Measurements from ENCODE around the gene DAB1. TPM values are rescaled to one million over a fixed set of nuclear protein-coding genes. Genes with fewer than 3 reads are reported as not detected.

DAB1 gene
- total RNA-seq, 2 experiments from 2014 or later = 1.2 to 2.1 TPM

DNA sequence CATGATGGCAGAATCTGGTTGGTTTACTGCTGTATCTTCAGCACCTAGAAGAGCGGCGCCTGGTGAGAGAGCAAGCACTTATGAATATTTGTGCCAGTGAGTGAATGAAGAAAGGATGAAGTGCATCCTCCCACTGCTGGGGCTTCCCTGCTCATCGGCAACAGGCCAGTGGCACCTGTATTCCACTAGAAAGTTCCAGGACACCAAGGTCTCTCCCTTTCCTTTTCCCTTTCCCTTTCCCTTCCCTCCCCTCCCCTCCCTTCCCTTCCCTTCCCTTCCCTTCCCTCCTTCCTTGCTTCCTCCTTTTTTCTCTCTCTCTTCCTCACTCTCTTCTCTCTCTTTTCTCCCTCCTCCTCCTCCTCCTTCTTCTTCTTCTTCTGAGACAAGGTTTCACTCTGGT is 86.2 kb downstream of the DAB1 start:
- no peaks in the 10 kb centered on the region for H3K27me3 Mint-ChIP-seq
- DNase-seq = no peak
- ChIA-PET POLR2A (no interaction called here), CTCF (no interaction called here)
- H3K27ac Mint-ChIP-seq = no peak overlapping the region
- no peaks in the 10 kb centered on the region for H3K9me3 Mint-ChIP-seq
- no peak overlapping the region for H3K4me3 Mint-ChIP-seq
- no peaks in the 10 kb centered on the region for H3K4me1 Mint-ChIP-seq
- H3K36me3 Mint-ChIP-seq (ENCODE audit: low read depth) = no peaks in the 10 kb centered on the region

DNA sequence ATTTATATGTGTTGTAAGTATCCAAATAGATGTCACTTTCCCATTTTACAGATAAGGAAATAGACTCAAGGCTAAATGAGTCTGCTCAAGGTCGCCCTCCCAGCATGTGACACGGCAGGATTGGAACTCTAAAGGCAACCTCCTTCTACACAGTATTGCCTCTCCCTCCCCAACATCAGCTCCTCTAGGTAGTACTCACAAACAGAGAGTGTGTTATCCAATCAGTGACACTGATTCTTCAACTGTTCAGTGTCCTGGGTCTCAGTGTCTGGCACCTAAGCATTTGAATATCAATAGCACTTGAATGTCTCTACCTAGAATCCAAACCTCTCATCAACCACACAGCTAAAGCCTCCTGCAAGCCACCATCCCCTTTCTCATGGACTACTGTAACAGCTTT is 87.1 kb downstream of the DAB1 start:
- H3K36me3 Mint-ChIP-seq (ENCODE audit: low read depth) = no peaks in the 10 kb centered on the region
- no peak overlapping the region for H3K4me3 Mint-ChIP-seq
- no peaks in the 10 kb centered on the region for H3K27me3 Mint-ChIP-seq
- H3K9me3 Mint-ChIP-seq = no peaks in the 10 kb centered on the region
- ChIA-PET CTCF (no interaction called here), POLR2A (no interaction called here)
- DNase-seq = no peak
- no peaks in the 10 kb centered on the region for H3K4me1 Mint-ChIP-seq
- no peak overlapping the region for H3K27ac Mint-ChIP-seq

DNA sequence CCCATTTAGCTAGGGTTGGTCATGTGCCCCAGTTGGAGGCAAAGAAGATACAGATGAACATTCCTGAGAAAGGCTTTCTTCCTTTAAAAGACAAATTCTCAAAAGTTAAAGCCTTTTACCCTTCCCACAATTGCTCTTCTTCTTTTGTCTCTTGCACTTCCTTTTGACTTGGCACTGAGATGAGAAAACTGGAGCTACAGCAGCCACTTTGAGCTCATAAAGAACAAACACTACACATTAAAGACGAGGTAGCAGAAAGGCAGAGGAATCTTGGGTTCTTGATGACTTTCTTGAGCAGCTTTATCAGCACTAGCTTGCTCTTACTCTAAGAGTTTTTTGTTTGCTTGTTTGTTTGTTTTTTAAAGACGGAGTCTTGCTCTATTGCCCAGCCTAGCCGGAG is 92.2 kb downstream of the DAB1 start:
- H3K4me3 Mint-ChIP-seq = no peak overlapping the region
- H3K36me3 Mint-ChIP-seq (ENCODE audit: low read depth) = no peaks in the 10 kb centered on the region
- H3K9me3 Mint-ChIP-seq = peaks cover 4% of the 10 kb centered on the region
- ChIA-PET CTCF (no interaction called here), POLR2A (no interaction called here)
- no peak overlapping the region for H3K27ac Mint-ChIP-seq
- no peaks in the 10 kb centered on the region for H3K4me1 Mint-ChIP-seq
- no peaks in the 10 kb centered on the region for H3K27me3 Mint-ChIP-seq
- DNase-seq = no peak

DNA sequence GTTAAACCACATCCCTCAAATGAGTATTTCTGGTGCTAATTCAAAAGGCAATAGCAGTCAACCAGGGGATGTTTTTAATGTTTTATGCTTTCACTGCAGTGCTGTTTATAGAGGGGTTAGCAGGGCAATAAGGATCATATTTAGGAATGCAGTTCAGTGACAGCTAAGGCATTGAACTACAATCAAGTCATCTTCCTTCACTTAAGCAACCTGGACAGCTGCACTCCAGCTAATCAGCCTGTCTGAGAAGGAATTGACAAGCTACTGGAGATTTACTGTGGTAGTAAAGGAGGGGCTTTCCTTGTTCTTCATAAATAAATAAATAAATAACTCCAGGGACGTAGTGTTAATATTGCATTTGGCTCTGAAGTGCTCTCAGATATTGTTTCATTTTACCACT is 93.9 kb downstream of the DAB1 start:
- ChIA-PET POLR2A (no interaction called here), CTCF (no interaction called here)
- Mint-ChIP-seq H3K4me1 (no peaks in the 10 kb centered on the region), H3K9me3 (peaks cover 4% of the 10 kb centered on the region), H3K27me3 (no peaks in the 10 kb centered on the region), H3K27ac (no peak overlapping the region), H3K36me3 (ENCODE audit: low read depth) (no peaks in the 10 kb centered on the region), H3K4me3 (no peak overlapping the region)
- DNase-seq = no peak

DNA sequence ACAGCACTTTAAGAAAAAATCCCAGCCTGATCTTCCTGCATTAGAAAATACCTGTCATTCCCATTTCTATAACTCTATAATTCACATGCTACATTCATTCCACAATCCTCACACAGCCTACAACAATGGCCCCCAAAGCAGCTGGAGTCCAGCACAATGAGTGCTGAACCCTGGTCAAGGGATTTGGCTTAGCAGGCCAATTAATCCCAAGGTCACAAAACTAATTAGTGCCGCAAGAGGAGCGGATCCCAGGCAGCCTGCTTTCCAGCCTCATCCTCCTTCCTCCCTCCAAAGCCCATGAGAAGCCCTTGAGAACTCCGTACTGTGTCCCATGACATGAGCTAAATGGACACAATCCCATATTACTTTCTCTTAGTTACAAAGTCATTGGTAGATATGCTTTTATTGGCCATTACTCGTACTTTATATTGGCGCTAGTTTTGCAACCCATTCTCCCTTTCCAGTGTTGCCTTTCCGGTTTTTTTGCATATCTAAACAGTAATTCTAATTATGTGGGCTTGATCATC is 94.8 kb downstream of the DAB1 start:
- Mint-ChIP-seq H3K4me1 (no peaks in the 10 kb centered on the region), H3K9me3 (peaks cover 4% of the 10 kb centered on the region), H3K4me3 (no peak overlapping the region), H3K27me3 (no peaks in the 10 kb centered on the region), H3K27ac (no peak overlapping the region), H3K36me3 (ENCODE audit: low read depth) (no peaks in the 10 kb centered on the region)
- ChIA-PET CTCF (no interaction called here), POLR2A (no interaction called here)
- no peak for DNase-seq

DNA sequence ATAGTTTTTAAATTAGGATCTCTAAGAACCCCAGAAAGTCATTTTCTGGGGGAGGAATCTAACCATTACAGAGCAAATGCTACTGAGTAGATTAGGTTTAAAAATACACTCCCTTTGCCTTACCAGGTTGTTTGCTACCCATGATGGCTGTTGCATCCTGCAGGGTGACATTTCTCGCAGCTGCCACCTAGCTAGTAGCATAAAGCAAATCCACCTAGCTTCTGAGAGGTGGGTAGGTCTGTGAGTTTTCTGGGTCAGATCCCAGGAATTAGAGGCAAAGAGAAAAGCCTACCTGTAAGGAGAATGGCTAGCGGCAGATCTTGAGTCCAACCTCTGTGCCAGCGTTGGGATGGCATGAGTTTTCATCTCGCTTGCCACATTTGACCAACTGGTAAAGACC is 95.9 kb downstream of the DAB1 start:
- Mint-ChIP-seq H3K4me1 (no peaks in the 10 kb centered on the region), H3K27me3 (no peaks in the 10 kb centered on the region), H3K9me3 (peaks cover 4% of the 10 kb centered on the region), H3K36me3 (ENCODE audit: low read depth) (no peaks in the 10 kb centered on the region), H3K27ac (no peak overlapping the region), H3K4me3 (no peak overlapping the region)
- CTCF ChIA-PET = no interaction called here
- POLR2A ChIA-PET = no interaction called here
- DNase-seq = no peak

DNA sequence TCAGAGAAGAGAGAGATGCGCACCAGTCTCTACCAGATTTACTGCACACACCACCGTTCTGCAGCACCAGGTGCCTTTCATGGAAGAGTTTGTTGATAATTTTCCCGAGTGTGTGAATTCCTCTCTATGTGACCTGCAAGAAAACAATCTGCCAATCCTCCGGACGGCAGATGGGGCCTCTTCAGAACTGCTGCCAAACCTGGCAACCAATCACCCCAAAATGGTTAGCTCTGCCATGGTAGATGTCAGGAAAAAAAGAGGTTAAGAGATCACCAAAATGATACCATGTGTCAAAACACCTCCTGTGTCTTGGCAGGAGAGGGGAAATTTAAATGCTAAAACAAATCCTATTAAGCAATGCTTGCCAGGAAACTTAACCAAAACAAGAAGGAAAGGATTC is 96.5 kb downstream of the DAB1 start:
- Mint-ChIP-seq H3K4me1 (no peaks in the 10 kb centered on the region), H3K27ac (no peak overlapping the region), H3K36me3 (ENCODE audit: low read depth) (no peaks in the 10 kb centered on the region), H3K27me3 (no peaks in the 10 kb centered on the region), H3K9me3 (peaks cover 4% of the 10 kb centered on the region), H3K4me3 (no peak overlapping the region)
- no peak for DNase-seq
- CTCF ChIA-PET = no interaction called here
- POLR2A ChIA-PET = interaction anchor here (0.7 kb wide), 1 partner anchor 1890 kb away, joined by 4 read pairs; no protein-coding TSS in a partner anchor

DNA sequence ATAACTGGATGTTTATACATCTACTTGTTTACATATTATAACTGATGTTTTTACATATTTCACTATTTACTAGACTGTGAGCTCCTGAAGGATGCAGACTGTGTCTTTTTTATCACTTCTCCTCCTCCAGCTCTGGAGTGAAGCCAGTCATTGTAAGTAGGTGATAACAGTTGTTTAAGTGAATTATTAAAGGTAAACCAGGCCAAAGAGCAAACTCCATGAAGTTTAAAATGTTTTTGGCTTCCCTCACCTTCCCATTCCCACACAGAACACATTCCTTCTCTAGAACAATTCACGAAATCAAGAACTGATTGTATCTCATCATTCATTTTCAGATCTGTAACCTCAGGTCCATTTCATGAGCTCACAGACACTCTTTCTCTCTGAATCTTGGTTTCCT is 98.3 kb downstream of the DAB1 start:
- Mint-ChIP-seq H3K9me3 (no peaks in the 10 kb centered on the region), H3K36me3 (ENCODE audit: low read depth) (no peaks in the 10 kb centered on the region), H3K27me3 (no peaks in the 10 kb centered on the region), H3K4me3 (no peak overlapping the region), H3K27ac (no peak overlapping the region), H3K4me1 (no peaks in the 10 kb centered on the region)
- no peak for DNase-seq
- CTCF ChIA-PET = interaction anchor here (0.6 kb wide), 1 partner anchor 215 kb away, joined by 3 read pairs; no protein-coding TSS in a partner anchor
- POLR2A ChIA-PET = no interaction called here

DNA sequence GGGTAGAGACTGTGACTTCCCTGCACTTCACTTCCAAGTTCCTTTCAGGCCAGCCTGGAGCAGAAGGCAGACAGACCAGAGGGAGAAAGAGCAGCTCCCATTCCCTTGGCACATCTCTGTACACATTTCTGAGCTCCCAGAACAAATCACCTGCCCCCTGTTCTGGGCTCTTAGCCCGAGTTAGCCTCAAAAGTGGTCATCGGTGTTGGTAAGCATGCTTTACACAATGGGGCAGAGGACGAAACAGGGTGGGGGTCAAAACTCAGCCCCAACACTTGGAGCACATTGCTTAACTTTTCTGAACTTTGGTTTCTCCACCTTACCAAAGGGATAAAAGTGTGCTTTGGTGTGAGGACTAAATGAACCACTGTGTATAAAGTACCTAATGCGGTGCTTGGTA is 98.7 kb downstream of the DAB1 start:
- Mint-ChIP-seq H3K4me3 (no peak overlapping the region), H3K27ac (no peak overlapping the region), H3K27me3 (no peaks in the 10 kb centered on the region), H3K36me3 (ENCODE audit: low read depth) (no peaks in the 10 kb centered on the region), H3K4me1 (no peaks in the 10 kb centered on the region), H3K9me3 (no peaks in the 10 kb centered on the region)
- ChIA-PET CTCF (no interaction called here), POLR2A (no interaction called here)
- DNase-seq = no peak

DNA sequence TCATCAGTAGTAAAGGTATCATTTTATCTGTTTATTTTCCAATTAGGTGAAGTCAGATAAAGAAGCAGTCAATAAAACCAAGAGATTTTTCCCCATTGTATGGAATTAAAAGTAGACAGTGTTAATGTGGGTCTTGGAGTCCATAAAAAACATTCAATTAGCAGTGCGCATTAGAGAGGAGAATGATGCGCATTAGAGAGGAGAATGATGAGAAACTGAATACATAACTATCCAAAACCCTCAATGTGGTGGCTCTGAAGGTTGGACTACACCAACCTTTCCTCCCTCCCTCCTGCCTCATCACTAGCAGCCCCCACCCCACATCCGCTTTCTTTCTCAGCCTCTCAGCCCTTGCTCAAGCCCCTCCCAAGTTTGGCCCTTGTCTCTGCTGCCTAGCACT is 99.5 kb downstream of the DAB1 start:
- Mint-ChIP-seq H3K36me3 (ENCODE audit: low read depth) (no peaks in the 10 kb centered on the region), H3K27me3 (no peaks in the 10 kb centered on the region)
- POLR2A ChIA-PET = no interaction called here

DNA sequence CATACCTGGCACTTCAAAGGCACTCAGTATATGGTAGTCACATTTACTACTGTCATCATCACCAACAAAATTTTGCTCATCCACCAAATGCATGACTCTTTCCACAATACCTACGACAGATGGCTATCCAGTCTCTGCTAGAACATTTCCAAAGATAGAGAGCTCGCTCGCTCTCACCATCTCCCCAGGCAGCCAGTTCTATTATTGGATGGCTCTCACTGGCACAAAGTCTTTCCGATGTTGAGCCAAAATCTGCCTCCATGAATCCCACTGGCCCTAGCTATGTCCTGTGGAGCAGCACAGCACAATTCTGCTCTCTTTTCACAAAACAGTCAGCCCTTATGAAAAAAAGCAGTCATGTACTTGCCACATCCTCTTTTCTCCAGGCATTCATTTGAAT is 102.1 kb downstream of the DAB1 start:
- Mint-ChIP-seq H3K4me3 (no peak overlapping the region), H3K27me3 (no peaks in the 10 kb centered on the region), H3K9me3 (no peaks in the 10 kb centered on the region), H3K27ac (no peak overlapping the region), H3K36me3 (ENCODE audit: low read depth) (no peaks in the 10 kb centered on the region), H3K4me1 (no peaks in the 10 kb centered on the region)
- ChIA-PET CTCF (no interaction called here), POLR2A (no interaction called here)
- no peak for DNase-seq

More for the DNA sequence above, 99.5 kb downstream of the DAB1 start:
- no peaks in the 10 kb centered on the region for H3K4me1 Mint-ChIP-seq
- H3K4me3 Mint-ChIP-seq = no peak overlapping the region
- no peaks in the 10 kb centered on the region for H3K9me3 Mint-ChIP-seq
- CTCF ChIA-PET = no interaction called here
- no peak for DNase-seq
- no peak overlapping the region for H3K27ac Mint-ChIP-seq

DNA sequence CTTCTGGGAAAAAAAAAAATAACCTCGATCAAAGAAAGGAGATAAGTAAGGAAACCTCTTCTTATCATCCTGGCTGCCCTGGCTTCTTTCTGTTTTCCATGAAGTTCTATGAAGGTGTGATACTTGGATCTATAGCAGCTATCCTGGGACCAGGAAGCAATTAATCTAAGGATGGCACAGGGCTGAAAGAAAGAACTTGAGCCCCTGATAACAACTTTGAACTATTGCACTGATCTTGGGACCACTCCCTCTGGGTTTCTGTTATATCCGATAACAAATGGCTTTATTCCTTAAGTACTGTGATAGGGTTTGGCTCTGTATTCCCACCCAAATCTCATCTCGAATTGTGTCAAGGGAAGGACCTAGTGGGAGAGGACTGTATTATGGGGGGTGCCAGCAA is 104.1 kb downstream of the DAB1 start:
- Mint-ChIP-seq H3K4me3 (no peak overlapping the region), H3K4me1 (no peaks in the 10 kb centered on the region), H3K36me3 (ENCODE audit: low read depth) (no peaks in the 10 kb centered on the region), H3K27ac (no peak overlapping the region), H3K9me3 (no peaks in the 10 kb centered on the region), H3K27me3 (no peaks in the 10 kb centered on the region)
- CTCF ChIA-PET = no interaction called here
- POLR2A ChIA-PET = no interaction called here
- DNase-seq = no peak

DNA sequence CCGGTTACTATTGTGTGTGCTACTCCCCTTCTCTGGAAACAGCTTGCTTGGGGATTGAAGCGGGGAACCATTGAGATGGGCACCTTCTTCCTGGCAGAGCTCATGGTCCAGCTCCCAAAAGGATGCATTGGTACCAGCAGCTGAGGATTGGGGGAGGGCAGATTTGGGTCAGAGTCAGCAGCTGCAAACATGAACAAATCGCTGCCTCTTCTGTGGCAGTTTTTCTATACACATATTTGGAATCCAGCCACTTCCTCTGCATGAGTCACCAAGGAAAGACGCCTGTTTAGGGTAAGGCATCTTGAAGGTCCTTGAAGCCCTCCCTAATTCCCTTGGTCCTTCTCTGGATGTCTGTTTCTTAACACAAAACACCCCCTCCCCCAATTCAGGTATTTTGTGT is 104.7 kb downstream of the DAB1 start:
- Mint-ChIP-seq H3K9me3 (no peaks in the 10 kb centered on the region), H3K27me3 (no peaks in the 10 kb centered on the region), H3K36me3 (ENCODE audit: low read depth) (no peaks in the 10 kb centered on the region), H3K4me3 (no peak overlapping the region), H3K4me1 (no peaks in the 10 kb centered on the region), H3K27ac (no peak overlapping the region)
- ChIA-PET POLR2A (no interaction called here), CTCF (no interaction called here)
- DNase-seq = no peak

DNA sequence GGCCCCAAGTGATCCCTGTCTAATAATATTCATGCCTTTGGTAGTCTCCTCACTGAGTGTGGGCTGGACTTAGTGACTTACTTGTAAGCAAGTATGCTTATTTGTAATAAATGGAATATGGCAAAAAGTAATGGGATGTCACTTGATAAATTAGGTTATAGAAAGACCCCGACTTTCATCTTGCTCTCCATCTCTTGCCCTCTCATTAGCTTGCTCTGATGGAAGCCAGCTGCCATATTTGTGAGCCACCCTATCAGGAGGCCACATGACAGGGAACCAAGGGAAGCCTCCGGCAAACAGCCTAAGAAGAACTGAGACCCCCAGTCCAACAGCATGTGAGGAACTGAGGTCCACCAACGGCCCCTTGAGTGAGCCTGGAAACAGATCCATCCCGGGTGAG is 107.0 kb downstream of the DAB1 start:
- no peaks in the 10 kb centered on the region for H3K27me3 Mint-ChIP-seq
- CTCF ChIA-PET = no interaction called here

DNA sequence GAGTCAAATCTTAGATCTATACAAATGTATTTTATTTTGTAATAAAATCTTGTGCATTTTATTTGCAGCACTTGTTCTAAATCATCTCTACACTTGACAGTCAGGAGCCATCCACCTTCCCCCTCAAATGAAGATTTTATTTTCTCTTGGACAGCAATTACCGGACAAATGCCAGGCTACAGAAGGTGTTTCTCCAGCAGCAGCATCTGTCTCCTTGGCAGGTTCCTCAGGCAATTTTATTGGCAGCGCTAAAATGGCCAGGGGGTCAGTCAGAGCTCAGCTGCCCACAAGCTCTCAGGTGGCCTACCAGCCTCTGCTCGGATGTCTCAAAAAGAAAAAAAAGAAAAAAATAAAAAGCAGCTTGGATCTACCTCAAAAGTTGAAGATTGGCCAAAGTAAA is 107.6 kb downstream of the DAB1 start:
- Mint-ChIP-seq H3K27ac (no peak overlapping the region), H3K4me3 (no peak overlapping the region), H3K36me3 (ENCODE audit: low read depth) (no peaks in the 10 kb centered on the region), H3K27me3 (no peaks in the 10 kb centered on the region), H3K9me3 (no peaks in the 10 kb centered on the region), H3K4me1 (no peaks in the 10 kb centered on the region)
- DNase-seq = no peak
- POLR2A ChIA-PET = no interaction called here
- CTCF ChIA-PET = no interaction called here

More for the DNA sequence above, 107.0 kb downstream of the DAB1 start:
- POLR2A ChIA-PET = no interaction called here
- no peaks in the 10 kb centered on the region for H3K4me1 Mint-ChIP-seq
- DNase-seq = no peak
- H3K9me3 Mint-ChIP-seq = no peaks in the 10 kb centered on the region
- H3K36me3 Mint-ChIP-seq (ENCODE audit: low read depth) = no peaks in the 10 kb centered on the region
- H3K27ac Mint-ChIP-seq = no peak overlapping the region
- H3K4me3 Mint-ChIP-seq = no peak overlapping the region

All from activated CD4-positive, alpha-beta T cell treated with anti-CD3 and anti-CD28 coated beads, Interleukin-2, amount 10 ng/mL, durations not matched to agents 7 days and 5 days (primary cell).